H1 (cell line): ENCODE data around the gene CSAD. TPM values are rescaled to one million over a fixed set of nuclear protein-coding genes. Genes with fewer than 3 reads are reported as not detected.
A peak's percentile ranks its signal among the peaks of the same experiment; 100 is the strongest.

Experiments
- CTCF ChIA-PET: fragments of 300-600 bp; sonication (Branson Sonifier 250); formaldehyde crosslinking; loops from one replicate; lab custom pipeline; 2021; ENCODE audit not compliant: partially characterized antibody; lab: Charles Lee
- POLR2A ChIA-PET: fragments of 300-600 bp; sonication (Branson Sonifier 250); formaldehyde crosslinking; loops from one replicate; lab custom pipeline; 2021; ENCODE audit warnings: inconsistent platforms; ENCODE audit not compliant: partially characterized antibody; lab: Charles Lee
- DNase-seq, 2 experiments: peaks; one replicate each; pipeline versions ENCODE4 v3.0.0 to v3.0.0-alpha.2; 2010 to 2022; ENCODE audit warnings: low spot score in 2 of 2, low read depth in 1 of 2, mixed read lengths in 1 of 2
- FAIRE-seq: peaks from 2 replicates; lab custom pipeline; 2011; peaks lifted over from hg19 to GRCh38; lab: Jason Lieb, UNC
- H2AFZ ChIP-seq: 2 replicates; pipeline ENCODE4 v1.8.1; 2012; ENCODE audit warnings: low read length, inconsistent platforms
- H2AK5ac ChIP-seq: 2 replicates; pipeline ENCODE4 v1.6.1; 2013; ENCODE audit warnings: low read depth, low read length
- H2BK120ac ChIP-seq: replicated peaks from 2 replicates; pipeline ENCODE3; 2013; ENCODE audit warnings: low read depth, low read length, inconsistent platforms
- H2BK12ac ChIP-seq: 2 replicates; pipeline ENCODE4 v1.6.1; 2013; ENCODE audit warnings: low read depth, low read length
- H2BK15ac ChIP-seq: 2 replicates; pipeline ENCODE4 v1.6.1; 2013; ENCODE audit warnings: low read length
- H2BK20ac ChIP-seq: 2 replicates; pipeline ENCODE4 v1.6.1; 2013; ENCODE audit warnings: low read length
- H2BK5ac ChIP-seq: 2 replicates; pipeline ENCODE4 v1.6.1; 2013; ENCODE audit warnings: low read depth, low read length
- H3K14ac ChIP-seq: 2 replicates; pipeline ENCODE4 v1.6.1; 2013; ENCODE audit warnings: inconsistent platforms; ENCODE audit not compliant: insufficient read length
- H3K18ac ChIP-seq: 2 replicates; pipeline ENCODE4 v1.6.1; 2013; ENCODE audit warnings: low read length; ENCODE audit errors: extremely low read depth
- H3K23ac ChIP-seq: 2 replicates; pipeline ENCODE4 v1.6.1; 2013; ENCODE audit warnings: inconsistent platforms; ENCODE audit not compliant: insufficient read length
- H3K23me2 ChIP-seq: 2 replicates; pipeline ENCODE4 v1.6.1; 2013; ENCODE audit warnings: low read depth, low read length
- H3K27ac ChIP-seq: 2 replicates; pipeline ENCODE4 v1.6.1; 2011; ENCODE audit warnings: low read depth, low read length, inconsistent platforms
- H3K27me3 ChIP-seq, 4 experiments: replicated peaks in 1 of 4; 1 replicate in 1 of 4; 2 replicates in 3 of 4; pipeline versions ENCODE4 v1.6.1 to v1.8.1; 2011 to 2013; ENCODE audit warnings: low read length in 3 of 4, mild to moderate bottlenecking in 3 of 4, inconsistent platforms in 2 of 4, mixed read lengths in 2 of 4, moderate library complexity in 1 of 4; ENCODE audit not compliant: control insufficient read depth in 3 of 4, insufficient read depth in 3 of 4; ENCODE audit errors: extremely low read depth in 1 of 4
- H3K36me3 ChIP-seq, 4 experiments: 2 replicates each; pipeline versions ENCODE4 v1.6.1 to v1.8.1; 2011 to 2013; ENCODE audit warnings: mild to moderate bottlenecking in 4 of 4, low read length in 3 of 4, moderate library complexity in 2 of 4, control low read depth in 1 of 4, inconsistent platforms in 1 of 4; ENCODE audit not compliant: insufficient read depth in 4 of 4, control insufficient read depth in 2 of 4
- H3K4ac ChIP-seq: replicated peaks from 2 replicates; pipeline ENCODE3; 2013; ENCODE audit warnings: low read length, low read depth, mixed read lengths, inconsistent platforms; ENCODE audit not compliant: insufficient read length
- H3K4me1 ChIP-seq, 4 experiments: replicated peaks in 1 of 4; 1 replicate in 1 of 4; 2 replicates in 3 of 4; pipeline versions ENCODE4 v1.6.1 to v1.8.1; 2011 to 2013; ENCODE audit warnings: low read length in 3 of 4, inconsistent platforms in 2 of 4, mixed read lengths in 1 of 4; ENCODE audit not compliant: insufficient read depth in 4 of 4, control insufficient read depth in 3 of 4
- H3K4me2 ChIP-seq, 2 experiments: 2 replicates each; pipeline versions ENCODE4 v1.6.1 to v1.8.1; 2011 to 2013; ENCODE audit warnings: low read depth in 2 of 2, low read length in 2 of 2, control low read depth in 1 of 2, inconsistent platforms in 1 of 2, mild to moderate bottlenecking in 1 of 2; ENCODE audit not compliant: insufficient read depth in 1 of 2
- H3K4me3 ChIP-seq, 4 experiments: fragments of 200-600, 300-600 bp in 1 of 4; sonication (generic), shearing (Covaris generic), sonication (Bioruptor Twin) in 1 of 4; 2 replicates each; pipeline versions ENCODE4 v1.5.1 to v1.8.1; 2011 to 2016; ENCODE audit warnings: low read length in 4 of 4, low read depth in 3 of 4, control low read depth in 2 of 4, inconsistent platforms in 2 of 4, mild to moderate bottlenecking in 2 of 4, mixed read lengths in 1 of 4, moderate library complexity in 1 of 4; ENCODE audit not compliant: insufficient read depth in 2 of 4; ENCODE audit errors: extremely low read depth in 1 of 4
- H3K56ac ChIP-seq: replicated peaks from 2 replicates; pipeline ENCODE3; 2013; ENCODE audit warnings: low read depth, mild to moderate bottlenecking, mixed read lengths, low read length, inconsistent platforms; ENCODE audit not compliant: insufficient read length
- H3K79me1 ChIP-seq: 2 replicates; pipeline ENCODE4 v1.6.1; 2013; ENCODE audit warnings: low read depth, low read length, control low read depth
- H3K79me2 ChIP-seq, 2 experiments: 2 replicates each; pipeline versions ENCODE4 v1.6.1 to v1.8.1; 2012 to 2013; ENCODE audit warnings: low read length in 2 of 2, mild to moderate bottlenecking in 2 of 2, inconsistent platforms in 1 of 2; ENCODE audit not compliant: insufficient read depth in 2 of 2, control insufficient read depth in 1 of 2
- H3K9ac ChIP-seq, 4 experiments: replicated peaks in 1 of 4; 1 replicate in 1 of 4; 2 replicates in 3 of 4; pipeline versions ENCODE4 v1.6.1 to v1.8.1; 2011 to 2013; ENCODE audit warnings: low read depth in 3 of 4, low read length in 3 of 4, control low read depth in 2 of 4, mild to moderate bottlenecking in 2 of 4, moderate library complexity in 2 of 4, inconsistent platforms in 1 of 4; ENCODE audit errors: extremely low read depth in 1 of 4
- H3K9me3 ChIP-seq, 2 experiments: 2 replicates each; pipeline versions ENCODE4 v1.6.1 to v1.8.1; 2012 to 2013; ENCODE audit warnings: mild to moderate bottlenecking in 2 of 2, moderate library complexity in 2 of 2, control low read depth in 1 of 2, inconsistent platforms in 1 of 2, low read depth in 1 of 2, low read length in 1 of 2, mixed read lengths in 1 of 2; ENCODE audit not compliant: insufficient read depth in 2 of 2
- H4K20me1 ChIP-seq, 2 experiments: replicated peaks in 1 of 2; 2 replicates each; pipeline versions ENCODE3 to v1.8.1; 2011 to 2013; ENCODE audit warnings: inconsistent platforms in 2 of 2, low read length in 2 of 2, mild to moderate bottlenecking in 1 of 2; ENCODE audit not compliant: insufficient read depth in 2 of 2, control insufficient read depth in 1 of 2
- H4K5ac ChIP-seq: 2 replicates; pipeline ENCODE4 v1.6.1; 2013; ENCODE audit warnings: low read length, low read depth, mixed read lengths, inconsistent platforms; ENCODE audit not compliant: insufficient read length
- H4K8ac ChIP-seq: 2 replicates; pipeline ENCODE4 v1.8.0; 2013; ENCODE audit warnings: mild to moderate bottlenecking, moderate library complexity, low read length, inconsistent platforms; ENCODE audit not compliant: insufficient read depth; ENCODE audit errors: extremely low read depth
- H4K91ac ChIP-seq: replicated peaks from 2 replicates; pipeline ENCODE3; 2013; ENCODE audit warnings: low read length, mixed read lengths, inconsistent platforms; ENCODE audit not compliant: insufficient read length
- BACH1 ChIP-seq: IDR thresholded peaks from 2 replicates; pipeline ENCODE4 v1.6.1; 2012; ENCODE audit warnings: low read length, improper control_type of control experiment
- GTF2F1 ChIP-seq: IDR thresholded peaks from 2 replicates; pipeline ENCODE4 v1.6.1; 2012; ENCODE audit warnings: low read depth, low read length, improper control_type of control experiment, borderline replicate concordance
- HDAC2 ChIP-seq, 2 experiments: fragments of 300-600 bp in 1 of 2; sonication (generic) in 1 of 2; IDR thresholded peaks; 2 replicates each; pipeline ENCODE4 v1.6.1; 2011 to 2012; ENCODE audit warnings: low read depth in 2 of 2, low read length in 2 of 2, mild to moderate bottlenecking in 2 of 2, moderate library complexity in 2 of 2, borderline replicate concordance in 1 of 2, inconsistent platforms in 1 of 2
- HDAC6 ChIP-seq: IDR thresholded peaks from one replicate; pipeline ENCODE4 v1.7.1; 2012; ENCODE audit warnings: low read depth, mild to moderate bottlenecking, inconsistent platforms, low read length, moderate library complexity
- JUN ChIP-seq: IDR thresholded peaks from 2 replicates; pipeline ENCODE4 v1.6.1; 2011; ENCODE audit warnings: low read depth, mild to moderate bottlenecking, improper control_type of control experiment, low read length
- JUND ChIP-seq: IDR thresholded peaks from 2 replicates; pipeline ENCODE4 v1.6.1; 2011; ENCODE audit warnings: mild to moderate bottlenecking, improper control_type of control experiment, low read length
- NRF1 ChIP-seq: IDR thresholded peaks from 2 replicates; pipeline ENCODE4 v1.6.1; 2011; ENCODE audit warnings: mild to moderate bottlenecking, low read depth, low read length, improper control_type of control experiment
- POLR2AphosphoS5 ChIP-seq: IDR thresholded peaks from 2 replicates; pipeline ENCODE4 v1.6.1; 2011; ENCODE audit warnings: low read depth, low read length
- SP1 ChIP-seq: IDR thresholded peaks from 2 replicates; pipeline ENCODE4 v1.6.1; 2011; ENCODE audit warnings: low read depth, low read length
- SUZ12 ChIP-seq: fragments of 200-600 bp; sonication (generic); IDR thresholded peaks from 2 replicates; pipeline ENCODE4 v1.6.1; 2012; ENCODE audit warnings: mild to moderate bottlenecking, inconsistent platforms, low read length, moderate library complexity, mixed read lengths
- TAF1 ChIP-seq: IDR thresholded peaks from 2 replicates; pipeline ENCODE4 v1.6.1; 2011; ENCODE audit warnings: mild to moderate bottlenecking, low read depth, low read length
- ZNF274 ChIP-seq: IDR thresholded peaks from 2 replicates; pipeline ENCODE4 v1.7.0; 2012; ENCODE audit warnings: low read length, borderline replicate concordance; ENCODE audit errors: extremely low read depth
- WGBS, 2 experiments: shearing (Covaris generic) in 1 of 2; methylation state at CpG; one replicate each; pipeline versions ENCODE4 v1.1.6 to v1.1.7; 2013 to 2015; ENCODE audit warnings: low lambda C conversion rate in 2 of 2, mixed read lengths in 2 of 2, inconsistent platforms in 1 of 2, low coverage in 1 of 2, missing lambda C conversion rate in 1 of 2; ENCODE audit not compliant: insufficient replicate concordance in 2 of 2, insufficient coverage in 1 of 2, insufficient read length in 1 of 2; ENCODE audit errors: extremely low coverage in 1 of 2, missing lambda C conversion rate in 1 of 2; 5-methylcytosine and 5-hydroxymethylcytosine counted together
- polyA plus RNA-seq, 7 experiments: library from polyadenylated mRNA; depleted of rRNA in 3 of 7; stranded (reverse) in 5 of 7; unstranded in 2 of 7; fragments of >200 nt in 5 of 7; fragments of 200-250 nt in 2 of 7; gene quantifications; 1 replicate in 5 of 7; 2 replicates in 1 of 7; 4 replicates in 1 of 7; pipeline versions ENCODE4 v1.2.1 to v1.2.3, GENCODE V29; 2011 to 2013; ENCODE audit warnings: missing spikeins in 2 of 7, mixed read lengths in 2 of 7
- total RNA-seq: library from RNA; stranded (reverse); fragmentation: NEBNext Ultra II Directional; extraction: Animal tissue kit (Norgen Biotek cat#: 25700); gene quantifications from 2 replicates; pipeline ENCODE4 v1.2.1, GENCODE V29; 2021
- TF ChIP-seq, protein P1 (sequence below): IDR thresholded peaks from 2 replicates; pipeline ENCODE4 v1.6.1; 2012; ENCODE audit warnings: inconsistent platforms

The CSAD gene
- total and polyA plus RNA-seq, 2 of the 8 experiments (the other 6 are each of a cell fraction or from before 2014, with no cell fraction given): 8.8 to 11.3 TPM

DNA sequence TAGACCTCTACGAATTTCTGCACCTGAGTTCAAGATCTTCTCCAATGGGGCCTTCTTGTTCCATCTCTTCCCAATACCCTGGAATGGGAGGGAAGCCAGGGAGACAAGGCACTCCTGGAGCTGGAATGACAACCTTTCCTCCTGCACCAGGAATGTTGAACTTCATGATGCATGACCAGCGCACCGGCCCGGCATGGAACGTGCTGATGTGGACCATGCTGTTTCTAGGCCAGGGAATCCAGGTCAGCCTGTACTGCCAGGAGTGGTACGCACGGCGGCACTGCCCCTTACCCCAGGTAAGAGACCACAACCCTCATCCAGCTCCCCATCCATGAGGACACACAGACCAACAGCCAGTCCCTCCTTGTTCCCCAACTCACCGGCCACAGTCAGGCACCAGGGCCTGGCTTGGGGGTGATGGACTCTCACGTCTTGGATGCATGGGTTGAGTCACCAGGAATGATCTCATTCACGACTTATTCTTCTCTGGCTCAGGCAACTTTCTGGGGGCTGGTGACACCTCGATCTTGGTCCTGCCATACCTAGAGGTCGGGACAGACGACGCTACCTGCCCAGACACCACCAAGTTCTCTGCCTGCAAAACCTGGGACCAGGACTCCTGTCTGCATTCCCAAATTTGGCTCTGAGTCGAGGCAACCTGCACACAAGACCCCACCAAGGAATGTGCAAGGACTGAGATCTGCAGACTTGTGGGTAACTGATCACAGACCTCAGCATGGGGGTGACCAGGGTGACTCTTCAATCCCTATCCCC is 57.0 kb downstream of the CSAD start:
- H3K4me3 ChIP-seq: no peak overlapping the region
- no peaks in the 10 kb centered on the region for H4K20me1 ChIP-seq
- no peaks in the 10 kb centered on the region for H3K4me1 ChIP-seq

More for the DNA sequence above, 57.0 kb downstream of the CSAD start:
- no peak for TF ChIP-seq SUZ12
- TF ChIP-seq GTF2F1: no peak
- TF ChIP-seq ZNF274: no peak
- no peak for TF ChIP-seq TAF1
- TF ChIP-seq JUN: no peak
- no peak for TF ChIP-seq HDAC6
- no peak for TF ChIP-seq POLR2AphosphoS5
- TF ChIP-seq BACH1: no peak
- no peak for TF ChIP-seq HDAC2 (IDR thresholded peaks at IDR 0.05; ENCODE audit: borderline replicate concordance in 1 of 2, low read depth in 2 of 2, low read length in 2 of 2)
- no peak for TF ChIP-seq JUND
- TF ChIP-seq NRF1: no peak
- TF ChIP-seq SP1: no peak
- TF ChIP-seq, protein P1, sequence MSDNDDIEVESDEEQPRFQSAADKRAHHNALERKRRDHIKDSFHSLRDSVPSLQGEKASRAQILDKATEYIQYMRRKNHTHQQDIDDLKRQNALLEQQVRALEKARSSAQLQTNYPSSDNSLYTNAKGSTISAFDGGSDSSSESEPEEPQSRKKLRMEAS: no peak
- H3K9ac ChIP-seq: no peak overlapping the region
- H3K36me3 ChIP-seq: no peaks in the 10 kb centered on the region
- H2BK5ac ChIP-seq: no peak overlapping the region
- H3K23me2 ChIP-seq: 0 out of 2 replicates have a peak, but pooled peaks cover 3% of the 10 kb centered on the region
- ChIA-PET POLR2A (no interaction called here), CTCF (no interaction called here)
- no peaks in the 10 kb centered on the region for H3K27me3 ChIP-seq
- no peak overlapping the region for H3K4ac ChIP-seq
- H4K91ac ChIP-seq: no peak overlapping the region
- H3K27ac ChIP-seq: no peak overlapping the region
- H2BK120ac ChIP-seq: no peak overlapping the region
- H4K5ac ChIP-seq: no peak overlapping the region
- no peak overlapping the region for H2AK5ac ChIP-seq
- no peak overlapping the region for H2BK20ac ChIP-seq
- no peak overlapping the region for H3K18ac ChIP-seq
- no peaks in the 10 kb centered on the region for H3K79me2 ChIP-seq
- 92% methylated on average over 16 of the region's 16 CpGs; no CpG with 5 or more reads in 1 of the 2 experiments for WGBS, 2 experiments
- H2BK12ac ChIP-seq: no peak overlapping the region
- H2AFZ ChIP-seq: no peak overlapping the region
- FAIRE-seq (no peak), DNase-seq (peak in 1 of 2 experiments; percentile 28)
- no peaks in the 10 kb centered on the region for H3K9me3 ChIP-seq
- H4K8ac ChIP-seq: no peak overlapping the region
- no peak overlapping the region for H3K4me2 ChIP-seq
- H3K56ac ChIP-seq: no peak overlapping the region
- no peaks in the 10 kb centered on the region for H3K79me1 ChIP-seq
- no peak overlapping the region for H3K23ac ChIP-seq
- H3K14ac ChIP-seq: no peak overlapping the region
- no peak overlapping the region for H2BK15ac ChIP-seq
